GM18907 (cell line): ENCODE measurements around the gene MDN1.
"Not testable (repeated sequence)": the region's sequence is repeated elsewhere in the genome, so short reads cannot be mapped to it uniquely, and the experiment has no call there.

ENCODE experiments used
- ATAC-seq: cut with Tn5 transposase; IDR thresholded peaks from one replicate; pipeline ENCODE4 v1.9.1; 2021; ENCODE audit warnings: mild to moderate bottlenecking, moderate library complexity; ENCODE audit not compliant: unreplicated experiment

The MDN1 gene

GRCh38 chr6:89776583-89777233 lies 42.9 kb downstream of the MDN1 start:
- no peak for ATAC-seq

- no peak for ATAC-seq
These were observed 44.4 kb downstream of the MDN1 start for GRCh38 chr6:89775150-89775549.

GRCh38 chr6:89769572-89769971 lies 50.0 kb downstream of the MDN1 start:
- no peak for ATAC-seq

DNA sequence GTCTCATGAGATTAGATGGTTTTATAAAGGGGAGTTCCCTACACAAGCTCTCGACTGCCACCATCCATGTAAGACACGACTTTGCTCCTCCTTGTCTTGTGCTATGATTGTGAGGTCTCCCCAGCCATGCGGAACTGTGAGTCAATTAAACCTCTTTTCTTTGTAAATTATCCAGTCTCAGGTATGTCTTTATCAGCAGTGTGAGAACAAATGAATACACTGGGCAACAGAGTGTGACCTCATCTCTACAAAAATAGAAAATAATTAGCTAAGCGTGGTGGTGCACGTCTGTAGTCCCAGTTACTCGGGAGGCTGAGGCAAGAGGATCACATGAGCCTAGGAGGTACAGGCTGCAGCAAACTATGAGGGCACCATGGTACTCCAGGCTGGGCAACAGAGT lies 51.3 kb downstream of the MDN1 start:
- ATAC-seq = no peak

DNA sequence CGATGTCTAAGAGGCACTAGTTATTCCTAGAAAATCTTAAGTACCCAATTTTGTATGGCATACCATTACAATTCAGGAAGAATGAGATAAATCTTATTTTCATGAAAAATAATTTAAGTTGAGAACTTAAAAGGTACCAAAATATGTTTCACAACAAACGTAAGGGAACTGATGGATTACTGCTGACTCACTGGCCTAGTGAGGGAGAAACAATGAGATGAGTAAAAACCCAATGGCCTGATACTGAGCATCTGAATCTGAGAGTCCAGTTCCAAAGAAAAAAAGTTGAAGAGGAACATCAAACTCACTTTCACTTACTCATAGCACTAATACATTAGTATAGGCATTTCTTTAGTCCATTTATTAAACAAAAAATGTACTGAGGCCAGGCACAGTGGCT lies 56.0 kb downstream of the MDN1 start:
- ATAC-seq = no peak

DNA sequence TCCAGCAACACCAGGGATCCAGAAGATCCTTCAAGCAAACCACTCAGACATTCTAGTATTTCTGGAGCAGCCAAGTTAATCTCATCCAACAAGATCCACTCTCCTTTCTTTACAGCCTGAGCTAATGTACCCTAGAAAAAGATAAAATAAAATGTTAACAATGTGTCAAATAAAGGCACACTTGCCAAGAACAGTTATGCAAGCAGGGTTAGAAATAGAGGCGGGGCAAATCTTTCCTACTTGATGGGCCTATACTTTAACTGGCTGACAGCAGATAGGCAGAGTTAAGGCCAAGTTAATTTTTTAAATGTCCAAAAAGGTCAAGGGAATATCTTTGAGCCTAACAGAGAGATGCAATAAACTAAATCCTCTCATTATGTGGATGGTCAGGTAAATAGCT lies 60.8 kb downstream of the MDN1 start:
- no peak for ATAC-seq

- no peak for ATAC-seq
These were observed 69.3 kb downstream of the MDN1 start for GRCh38 chr6:89750338-89750737.

DNA sequence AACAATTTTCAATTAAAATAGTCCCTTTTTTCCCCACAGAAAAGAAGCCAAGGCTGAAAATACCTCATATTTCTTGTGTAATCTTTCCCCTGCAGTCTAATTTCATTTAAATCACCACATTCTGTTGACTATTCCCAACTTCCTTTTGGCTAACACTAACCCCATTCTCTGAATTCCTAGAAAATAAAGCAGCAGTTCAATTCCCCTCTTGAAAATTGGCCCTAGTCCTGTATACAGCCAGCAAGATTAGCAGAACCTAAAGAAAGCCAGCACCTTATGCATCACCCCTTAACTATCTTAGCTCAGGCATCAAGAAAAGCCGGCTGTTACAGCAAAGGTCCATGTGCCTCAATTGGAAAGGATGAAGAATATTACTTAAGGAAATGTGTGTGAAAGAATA lies 69.7 kb downstream of the MDN1 start:
- ATAC-seq = no peak

- no peak for ATAC-seq
These were observed 73.9 kb downstream of the MDN1 start for GRCh38 chr6:89745716-89746115.

DNA sequence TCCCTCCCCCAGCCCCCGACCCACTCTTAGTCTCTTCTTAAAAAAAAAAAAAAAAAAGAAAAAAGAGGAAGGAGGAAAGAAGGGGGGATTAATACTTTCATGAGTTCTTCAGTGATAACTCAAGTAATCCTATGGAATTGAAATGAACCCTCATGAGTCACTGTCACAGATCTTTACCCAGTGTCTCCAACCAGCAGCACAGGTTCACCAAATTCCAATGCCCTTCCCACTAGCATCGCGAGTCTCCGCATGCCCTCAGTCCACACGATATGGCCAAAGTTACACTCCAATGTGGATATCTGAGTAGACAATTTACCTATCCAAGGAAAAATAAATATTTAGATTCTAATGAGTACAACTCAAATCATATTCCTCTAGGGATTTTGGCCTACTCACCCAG lies 74.5 kb downstream of the MDN1 start:
- ATAC-seq = no peak

DNA sequence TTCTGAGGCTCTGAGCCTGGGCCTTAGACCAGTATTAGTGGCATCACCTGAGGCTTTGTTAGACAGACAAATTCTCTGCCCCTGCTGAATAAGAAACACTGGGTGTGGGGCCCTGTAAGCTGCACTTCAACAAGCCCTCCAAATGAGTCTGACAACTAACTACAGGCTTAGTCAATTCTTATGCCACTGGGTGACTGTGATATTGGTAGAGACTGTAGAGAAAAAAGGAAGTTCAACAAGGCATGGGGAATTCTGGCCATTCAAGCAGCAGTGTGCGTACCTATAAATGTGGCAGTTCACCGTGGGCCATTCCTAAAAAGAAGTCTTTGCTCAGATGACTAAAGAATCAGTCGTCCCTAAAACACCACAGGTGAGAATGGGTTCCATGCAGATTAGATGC lies 82.7 kb downstream of the MDN1 start:
- ATAC-seq = no peak

- ATAC-seq = no peak
These were observed 85.1 kb downstream of the MDN1 start for GRCh38 chr6:89734526-89734925.

GRCh38 chr6:89731924-89732567 lies 87.5 kb downstream of the MDN1 start:
- ATAC-seq = no peak

DNA sequence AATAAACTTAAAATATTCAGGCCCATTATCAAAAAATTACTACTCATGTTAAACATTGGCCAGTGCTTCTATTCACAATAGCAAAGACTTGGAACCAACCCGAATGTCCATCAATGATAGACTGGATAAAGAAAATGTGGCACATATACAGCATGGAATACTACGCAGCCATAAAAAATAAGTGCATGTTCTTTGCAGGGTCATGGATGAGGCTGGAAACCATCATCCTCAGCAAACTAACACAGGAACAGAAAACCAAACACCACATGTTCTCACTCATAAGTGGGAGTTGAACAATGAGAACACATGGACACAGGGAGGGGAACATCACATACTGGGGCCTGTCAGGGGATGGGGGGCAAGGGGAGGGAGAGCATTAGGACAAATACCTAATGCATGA lies 88.3 kb downstream of the MDN1 start:
- ATAC-seq = not testable (repeated sequence)

- peak; percentile 88 for ATAC-seq
These were observed 89.8 kb downstream of the MDN1 start for GRCh38 chr6:89729818-89730217.

GRCh38 chr6:89727501-89727900 lies 92.1 kb downstream of the MDN1 start:
- ATAC-seq = no peak

GRCh38 chr6:89724981-89725380 lies 94.6 kb downstream of the MDN1 start:
- no peak for ATAC-seq

DNA sequence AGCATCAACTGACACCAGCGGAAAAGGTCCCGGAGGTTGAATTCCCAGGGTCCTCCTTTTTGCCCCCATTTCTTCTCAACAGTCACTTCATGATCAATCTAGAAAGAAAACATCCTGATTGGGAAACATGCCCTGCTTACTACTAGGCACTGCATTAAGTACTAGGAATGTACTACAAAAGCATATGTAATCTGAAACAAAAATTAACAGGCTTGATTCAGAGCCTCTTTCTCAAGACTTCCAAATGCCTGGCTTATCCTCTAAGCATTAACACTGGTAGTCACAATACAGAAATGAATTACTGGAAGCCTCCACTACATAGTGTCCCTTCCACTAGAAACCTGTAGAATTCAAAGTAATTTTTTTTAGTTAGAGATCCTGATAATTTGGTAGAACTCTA lies 96.5 kb downstream of the MDN1 start:
- ATAC-seq = no peak

DNA sequence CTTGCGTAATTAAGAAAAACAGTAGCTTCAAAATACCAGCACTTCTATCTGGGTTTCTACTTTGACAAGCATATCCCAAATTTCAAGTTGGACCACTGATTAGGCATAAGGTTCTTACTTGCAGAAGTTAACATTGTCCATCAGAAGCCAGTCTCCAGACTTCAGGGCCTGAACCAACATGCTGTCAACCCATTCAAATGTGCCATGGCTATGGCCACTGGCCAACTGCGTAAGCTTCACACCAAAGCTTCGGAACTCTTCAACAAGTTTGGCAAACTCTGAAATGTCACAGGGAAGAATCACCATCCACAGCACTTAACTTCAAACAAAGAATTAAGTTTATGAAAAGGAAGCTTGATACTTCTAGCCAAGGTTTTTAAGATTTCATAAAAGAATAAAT lies 103.1 kb downstream of the MDN1 start:
- no peak for ATAC-seq

- no peak for ATAC-seq
These were observed 107.8 kb downstream of the MDN1 start for GRCh38 chr6:89711801-89712200.

DNA sequence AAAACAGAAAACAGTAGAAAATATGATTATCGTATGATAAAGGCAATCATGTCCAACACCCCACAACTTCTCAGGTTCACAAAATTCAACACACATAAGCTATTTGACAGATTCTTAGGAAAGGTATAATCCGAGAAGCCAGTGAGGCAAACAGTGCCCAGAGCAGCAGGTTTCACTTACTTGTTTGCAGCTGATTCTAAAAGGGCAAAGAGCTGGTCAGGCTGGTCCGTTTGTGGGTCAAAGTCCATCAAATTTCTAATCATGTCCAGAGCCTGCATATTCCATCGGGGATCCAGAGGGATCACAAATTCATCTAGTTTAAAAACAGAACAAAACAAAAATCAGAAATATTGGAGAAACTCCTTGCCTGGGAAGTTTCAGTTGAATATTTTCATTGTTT lies 111.3 kb downstream of the MDN1 start:
- no peak for ATAC-seq

- no peak for ATAC-seq
These were observed 111.8 kb downstream of the MDN1 start for GRCh38 chr6:89707766-89708165.

- no peak for ATAC-seq
These were observed 113.5 kb downstream of the MDN1 start for GRCh38 chr6:89706121-89706520.
